Measurements from ENCODE around the gene NCBP2L. TPM values are rescaled to one million over a fixed set of nuclear protein-coding genes. Genes with fewer than 3 reads are reported as not detected.

Gene NCBP2L
- total and polyA plus RNA-seq, 9 of the 15 experiments (the other 6 are each of a cell fraction or from before 2014, with no cell fraction given): not detected

GRCh38 chrX:107764845-107765608 is 12.5 kb upstream of the NCBP2L start:
- BruUV-seq (replicated peaks): no TSS peak
- 12% methylated on average over 7 of the region's 11 CpGs for WGBS (ENCODE audit: insufficient coverage, low coverage, missing lambda C conversion rate)
- POLR2A ChIA-PET: interaction anchor here (1.3 kb wide), 1 partner anchor 13 kb away, joined by 3 read pairs; no protein-coding TSS in a partner anchor
- Histone ChIP-seq H3K27me3 (ENCODE audit: control insufficient read depth in 2 of 2, insufficient read depth in 2 of 2, low read length in 2 of 2) (0 out of 5 replicates have a peak, but pooled peaks cover 0 to 12% of the 10 kb centered on the region in 2 experiments), H3K4me1 (replicated peaks in 1 of 2; ENCODE audit: control insufficient read depth in 2 of 2, insufficient read depth in 2 of 2, low read length in 2 of 2) (no peaks in the 10 kb centered on the region), H2AFZ (ENCODE audit: low read depth, low read length) (no peak overlapping the region), H3K79me2 (ENCODE audit: control insufficient read depth, insufficient read depth, low read length) (no peaks in the 10 kb centered on the region), H3K9me1 (ENCODE audit: control insufficient read depth, insufficient read depth, low read length) (no peaks in the 10 kb centered on the region), H3K36me3 (ENCODE audit: control insufficient read depth, insufficient read depth, low read length) (no peaks in the 10 kb centered on the region), H3K27ac (ENCODE audit: extremely low read depth, low read depth, low read length) (no peak overlapping the region), H3K4me2 (ENCODE audit: insufficient read depth, low read length) (no peak overlapping the region), H4K20me1 (replicated peaks; ENCODE audit: control insufficient read depth, insufficient read depth, low read length) (no peaks in the 10 kb centered on the region), H3K4me3 (no peak overlapping the region), H3K9ac (ENCODE audit: insufficient read depth in 1 of 2, low read depth in 2 of 2, low read length in 2 of 2) (no peak overlapping the region), H3K9me3 (replicated peaks; ENCODE audit: control insufficient read depth, insufficient read depth, low read depth, low read length) (no peaks in the 10 kb centered on the region)
- intact Hi-C loops (cut with micrococcal nuclease): no loop called here
- TF ChIP-seq SAFB2 (IDR thresholded peaks at IDR 0.05; ENCODE audit: borderline replicate concordance, low read depth, low read length, severe bottlenecking) (no peak), HDAC1 (IDR thresholded peaks at IDR 0.05) (no peak), PCBP1 (IDR thresholded peaks at IDR 0.05; ENCODE audit: low read depth, low read length, poor library complexity, severe bottlenecking) (no peak), ZNF436 (CRISPR knock-in tag; IDR thresholded peaks at IDR 0.05) (no peak), MCM5 (IDR thresholded peaks at IDR 0.05; ENCODE audit: low read depth) (no peak), NCOA4 (IDR thresholded peaks at IDR 0.05; ENCODE audit: partially characterized antibody) (no peak), ZKSCAN1 (IDR thresholded peaks at IDR 0.05; ENCODE audit: low read depth, low read length) (no peak), ZNF589 (CRISPR knock-in tag; IDR thresholded peaks at IDR 0.05; ENCODE audit: low read depth) (no peak), PHF8 (IDR thresholded peaks at IDR 0.05; ENCODE audit: borderline replicate concordance, low read length) (no peak), XRCC5 (IDR thresholded peaks at IDR 0.05; ENCODE audit: low read depth, low read length) (no peak), KAT2B (IDR thresholded peaks at IDR 0.05; ENCODE audit: low read depth, low read length) (no peak), BACH1 (tag; IDR thresholded peaks at IDR 0.05) (no peak)
- TF ChIP-seq, protein P1, sequence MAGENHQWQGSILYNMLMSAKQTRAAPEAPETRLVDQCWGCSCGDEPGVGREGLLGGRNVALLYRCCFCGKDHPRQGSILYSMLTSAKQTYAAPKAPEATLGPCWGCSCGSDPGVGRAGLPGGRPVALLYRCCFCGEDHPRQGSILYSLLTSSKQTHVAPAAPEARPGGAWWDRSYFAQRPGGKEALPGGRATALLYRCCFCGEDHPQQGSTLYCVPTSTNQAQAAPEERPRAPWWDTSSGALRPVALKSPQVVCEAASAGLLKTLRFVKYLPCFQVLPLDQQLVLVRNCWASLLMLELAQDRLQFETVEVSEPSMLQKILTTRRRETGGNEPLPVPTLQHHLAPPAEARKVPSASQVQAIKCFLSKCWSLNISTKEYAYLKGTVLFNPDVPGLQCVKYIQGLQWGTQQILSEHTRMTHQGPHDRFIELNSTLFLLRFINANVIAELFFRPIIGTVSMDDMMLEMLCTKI (IDR thresholded peaks at IDR 0.05; ENCODE audit: partially characterized antibody): no peak
- CTCF ChIA-PET (ENCODE audit: low intra/inter-chr PET ratio): no interaction called here
- in situ Hi-C loops (cut with MboI): no loop called here
- no peak for ATAC-seq
- FAIRE-seq: no peak
- no peak for DNase-seq (ENCODE audit: extremely low read depth in 1 of 4, low spot score in 3 of 4)
